Uterus (tissue), 4 donors: Measurements from ENCODE around the gene CCDC70. TPM values are rescaled to one million over a fixed set of nuclear protein-coding genes. Genes with fewer than 3 reads are reported as not detected.
A peak's percentile ranks its signal among the peaks of the same experiment; 100 is the strongest.

ENCODE experiments used
- DNase-seq, 2 donors: peaks; one replicate each; pipeline ENCODE4 v3.0.0-alpha.2; 2019 to 2020
- H3K27ac ChIP-seq, 2 donors: fragments of 200-600 bp; sonication (generic); 1 replicate in 1 of 2; 2 replicates in 1 of 2; pipeline ENCODE4 v1.5.1; 2016 to 2018
- H3K27me3 ChIP-seq, 2 donors: fragments of 200-600 bp; sonication (generic); one replicate each; pipeline ENCODE4 v1.5.1; 2018 to 2019; ENCODE audit warnings: control low read depth in 1 of 2
- H3K36me3 ChIP-seq, 2 donors: fragments of 200-600 bp; sonication (generic); one replicate each; pipeline ENCODE4 v1.5.1; 2019; ENCODE audit warnings: control low read depth in 1 of 2
- H3K4me1 ChIP-seq, 2 donors: fragments of 200-600 bp; sonication (generic); one replicate each; pipeline ENCODE4 v1.5.1; 2018 to 2019; ENCODE audit warnings: control low read depth in 1 of 2
- H3K4me3 ChIP-seq, 2 donors: fragments of 200-600 bp; sonication (generic); 1 replicate in 1 of 2; 2 replicates in 1 of 2; pipeline ENCODE4 v1.5.1; 2018 to 2019; ENCODE audit warnings: mild to moderate bottlenecking in 1 of 2
- H3K9me3 ChIP-seq, 2 donors: fragments of 200-600 bp; sonication (generic); one replicate each; pipeline ENCODE4 v1.5.1; 2019; ENCODE audit warnings: control low read depth in 1 of 2
- CTCF ChIP-seq, 4 experiments: fragments of 200-600 bp in 2 of 4; fragments of 450-650 bp in 2 of 4; sonication (generic) in 2 of 4; IDR thresholded peaks; one replicate each; pipeline ENCODE4 v1.5.1; 2016 to 2019; ENCODE audit warnings: antibody characterized with exemption in 4 of 4, mild to moderate bottlenecking in 2 of 4, moderate library complexity in 1 of 4
- POLR2A ChIP-seq, 2 donors: fragments of 450-650 bp; IDR thresholded peaks; one replicate each; pipeline ENCODE4 v1.6.1; 2016; ENCODE audit warnings: antibody characterized with exemption in 2 of 2, mild to moderate bottlenecking in 1 of 2, moderate library complexity in 1 of 2
- intact Hi-C: fragments of 100-400 bp; cut with DNase I; formaldehyde crosslinking; loops from one replicate; pipeline ENCODE4 v1.15.1; 2023; ENCODE audit warnings: low total_unique reads
- total RNA-seq, 4 donors: library from RNA; depleted of rRNA in 3 of 4; stranded (reverse); fragments of >200 nt in 3 of 4; gene quantifications; one replicate each; pipeline versions ENCODE4 v1.1.0 to v1.2.4, GENCODE V29; 2014 to 2023
- donor health status: DM: yes; HTN: yes; CAD: no.

Gene CCDC70
- total RNA-seq, 4 donors from 2014 or later, result not detected

- no peaks in the 10 kb centered on the region for H3K9me3 ChIP-seq
- no peak for TF ChIP-seq CTCF (IDR thresholded peaks at IDR 0.05)
- no peak for TF ChIP-seq POLR2A (IDR thresholded peaks at IDR 0.05)
- H3K4me1 ChIP-seq, result no peaks in the 10 kb centered on the region
- no peaks in the 10 kb centered on the region for H3K36me3 ChIP-seq
- intact Hi-C loops, result no loop called here
- no peak overlapping the region for H3K27ac ChIP-seq
- H3K4me3 ChIP-seq, result no peak overlapping the region
- DNase-seq, result no peak
- H3K27me3 ChIP-seq, result no peaks in the 10 kb centered on the region
Measured at GRCh38 chr13:51873117-51873798, 11.5 kb downstream of the CCDC70 start.

GRCh38 chr13:51873837-51874236 lies 12.1 kb downstream of the CCDC70 start:
- no peaks in the 10 kb centered on the region for H3K9me3 ChIP-seq
- intact Hi-C loops, result no loop called here
- H3K4me1 ChIP-seq, result no peaks in the 10 kb centered on the region
- H3K4me3 ChIP-seq, result no peak overlapping the region
- no peak overlapping the region for H3K27ac ChIP-seq
- no peaks in the 10 kb centered on the region for H3K27me3 ChIP-seq
- H3K36me3 ChIP-seq, result no peaks in the 10 kb centered on the region
- no peak for TF ChIP-seq POLR2A (IDR thresholded peaks at IDR 0.05)
- no peak for TF ChIP-seq CTCF (IDR thresholded peaks at IDR 0.05)
- DNase-seq, result no peak

- Histone ChIP-seq H3K27ac (no peak overlapping the region), H3K9me3 (no peaks in the 10 kb centered on the region), H3K4me1 (no peaks in the 10 kb centered on the region), H3K36me3 (no peaks in the 10 kb centered on the region), H3K27me3 (no peaks in the 10 kb centered on the region), H3K4me3 (no peak overlapping the region)
- DNase-seq, result peak in 1 of 2 donors; percentile 29
- TF ChIP-seq POLR2A (IDR thresholded peaks at IDR 0.05), result no peak
- no peak for TF ChIP-seq CTCF (IDR thresholded peaks at IDR 0.05)
- intact Hi-C loops, result no loop called here
Measured at GRCh38 chr13:51874651-51875050, 12.9 kb downstream of the CCDC70 start.

- no peaks in the 10 kb centered on the region for H3K9me3 ChIP-seq
- H3K27me3 ChIP-seq, result no peaks in the 10 kb centered on the region
- intact Hi-C loops, result no loop called here
- no peak overlapping the region for H3K27ac ChIP-seq
- no peaks in the 10 kb centered on the region for H3K4me1 ChIP-seq
- no peak for DNase-seq
- no peak for TF ChIP-seq CTCF (IDR thresholded peaks at IDR 0.05)
- TF ChIP-seq POLR2A (IDR thresholded peaks at IDR 0.05), result no peak
- H3K36me3 ChIP-seq, result no peaks in the 10 kb centered on the region
- H3K4me3 ChIP-seq, result no peak overlapping the region
Measured at GRCh38 chr13:51879133-51879532, 17.4 kb downstream of the CCDC70 start.

- H3K4me1 ChIP-seq, result no peaks in the 10 kb centered on the region
- H3K9me3 ChIP-seq, result no peaks in the 10 kb centered on the region
- intact Hi-C loops, result no loop called here
- no peak overlapping the region for H3K27ac ChIP-seq
- TF ChIP-seq POLR2A (IDR thresholded peaks at IDR 0.05), result no peak
- TF ChIP-seq CTCF (IDR thresholded peaks at IDR 0.05), result no peak
- H3K4me3 ChIP-seq, result no peak overlapping the region
- no peaks in the 10 kb centered on the region for H3K27me3 ChIP-seq
- no peaks in the 10 kb centered on the region for H3K36me3 ChIP-seq
- DNase-seq, result no peak
Measured at GRCh38 chr13:51881296-51881695, 19.5 kb downstream of the CCDC70 start.
